ENCODE measurements around the gene HTATIP2. TPM values are rescaled to one million over a fixed set of nuclear protein-coding genes. Genes with fewer than 3 reads are reported as not detected.

Gene HTATIP2
- polyA plus RNA-seq, 1 donor (not counting 4 experiments of a cell fraction or from before 2014, with no cell fraction given): 45.1 TPM

- no peak for TF ChIP-seq EZH2 (IDR thresholded peaks at IDR 0.05; ENCODE audit: low read length)
- TF ChIP-seq, protein P1, sequence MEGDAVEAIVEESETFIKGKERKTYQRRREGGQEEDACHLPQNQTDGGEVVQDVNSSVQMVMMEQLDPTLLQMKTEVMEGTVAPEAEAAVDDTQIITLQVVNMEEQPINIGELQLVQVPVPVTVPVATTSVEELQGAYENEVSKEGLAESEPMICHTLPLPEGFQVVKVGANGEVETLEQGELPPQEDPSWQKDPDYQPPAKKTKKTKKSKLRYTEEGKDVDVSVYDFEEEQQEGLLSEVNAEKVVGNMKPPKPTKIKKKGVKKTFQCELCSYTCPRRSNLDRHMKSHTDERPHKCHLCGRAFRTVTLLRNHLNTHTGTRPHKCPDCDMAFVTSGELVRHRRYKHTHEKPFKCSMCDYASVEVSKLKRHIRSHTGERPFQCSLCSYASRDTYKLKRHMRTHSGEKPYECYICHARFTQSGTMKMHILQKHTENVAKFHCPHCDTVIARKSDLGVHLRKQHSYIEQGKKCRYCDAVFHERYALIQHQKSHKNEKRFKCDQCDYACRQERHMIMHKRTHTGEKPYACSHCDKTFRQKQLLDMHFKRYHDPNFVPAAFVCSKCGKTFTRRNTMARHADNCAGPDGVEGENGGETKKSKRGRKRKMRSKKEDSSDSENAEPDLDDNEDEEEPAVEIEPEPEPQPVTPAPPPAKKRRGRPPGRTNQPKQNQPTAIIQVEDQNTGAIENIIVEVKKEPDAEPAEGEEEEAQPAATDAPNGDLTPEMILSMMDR (optimal IDR thresholded peaks at IDR 0.05 in 1 of 3, IDR thresholded peaks at IDR 0.05 in 1 of 3, conservative IDR thresholded peaks at IDR 0.05 in 1 of 3; ENCODE audit: extremely low read depth in 1 of 3, insufficient read depth in 2 of 3, low read length in 3 of 3): no peak
- Histone ChIP-seq H3K27me3 (ENCODE audit: control insufficient read depth, extremely low read depth, insufficient read depth, low read length) (no peaks in the 10 kb centered on the region), H3K9me1 (ENCODE audit: control insufficient read depth, extremely low read depth, insufficient read depth, low read length) (no peaks in the 10 kb centered on the region), H3K27ac (ENCODE audit: control insufficient read depth, insufficient read depth, low read length) (no peak overlapping the region), H3K4me1 (ENCODE audit: control insufficient read depth, extremely low read depth, insufficient read depth, low read length) (no peaks in the 10 kb centered on the region), H3K4me3 (ENCODE audit: control insufficient read depth in 2 of 3, extremely low read depth in 1 of 3, insufficient read depth in 2 of 3, low read depth in 1 of 3, low read length in 3 of 3) (no peak overlapping the region), H2AFZ (ENCODE audit: control insufficient read depth, low read length) (no peak overlapping the region), H3K9me3 (ENCODE audit: control insufficient read depth, low read depth, low read length) (no peaks in the 10 kb centered on the region), H3K9ac (ENCODE audit: control insufficient read depth, extremely low read depth, insufficient read depth, low read length) (no peak overlapping the region), H3K36me3 (ENCODE audit: control insufficient read depth in 2 of 2, extremely low read depth in 1 of 2, insufficient read depth in 2 of 2, low read length in 2 of 2) (no peaks in the 10 kb centered on the region), H4K20me1 (ENCODE audit: control insufficient read depth, extremely low read depth, insufficient read depth, low read length) (no peaks in the 10 kb centered on the region), H3K79me2 (ENCODE audit: control insufficient read depth, insufficient read depth, low read length) (no peaks in the 10 kb centered on the region), H3K4me2 (ENCODE audit: control insufficient read depth, extremely low read depth, insufficient read depth, low read depth, low read length) (no peak overlapping the region)
- DNase-seq (ENCODE audit: low read depth, low spot score): no peak
- FAIRE-seq: no peak
- dilution Hi-C loops (cut with MboI; ENCODE audit: extremely low pct_ligation_motif_present, low sequenced_read_pairs): no loop called here
Measured at GRCh38 chr11:20321177-20321576, 42.3 kb upstream of the HTATIP2 start.

DNA sequence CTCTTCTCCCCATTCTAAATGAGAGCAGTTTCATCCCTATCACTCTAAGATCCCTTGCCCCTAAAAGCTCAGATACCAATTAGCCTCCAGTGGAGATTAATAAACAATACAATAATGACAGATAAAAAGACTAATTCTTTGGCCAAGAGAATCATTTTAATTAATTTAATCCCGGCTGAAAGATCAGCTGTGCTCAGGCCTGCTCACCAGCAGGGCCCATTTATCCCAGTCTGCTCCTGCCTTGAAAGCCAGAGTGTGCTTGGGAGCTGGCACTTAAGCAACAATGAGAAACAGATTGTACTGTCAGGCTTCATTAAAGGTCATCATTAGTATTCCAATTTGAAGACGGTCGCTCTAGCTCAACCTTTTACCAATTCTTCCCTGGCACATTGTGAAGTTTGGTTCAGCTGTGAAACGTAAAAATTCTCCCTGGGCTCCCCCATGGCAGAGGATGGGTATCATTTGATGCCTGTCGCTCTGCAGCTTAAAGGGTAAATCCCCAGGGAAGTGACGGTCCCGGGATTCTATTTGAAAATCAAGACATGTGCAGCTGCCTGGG lies 36.1 kb upstream of the HTATIP2 start:
- dilution Hi-C loops (cut with MboI; ENCODE audit: extremely low pct_ligation_motif_present, low sequenced_read_pairs): no loop called here
- Histone ChIP-seq H3K36me3 (ENCODE audit: control insufficient read depth in 2 of 2, extremely low read depth in 1 of 2, insufficient read depth in 2 of 2, low read length in 2 of 2) (no peaks in the 10 kb centered on the region), H3K4me1 (ENCODE audit: control insufficient read depth, extremely low read depth, insufficient read depth, low read length) (no peaks in the 10 kb centered on the region), H3K79me2 (ENCODE audit: control insufficient read depth, insufficient read depth, low read length) (no peaks in the 10 kb centered on the region), H3K9ac (ENCODE audit: control insufficient read depth, extremely low read depth, insufficient read depth, low read length) (no peak overlapping the region), H3K9me1 (ENCODE audit: control insufficient read depth, extremely low read depth, insufficient read depth, low read length) (no peaks in the 10 kb centered on the region), H4K20me1 (ENCODE audit: control insufficient read depth, extremely low read depth, insufficient read depth, low read length) (no peaks in the 10 kb centered on the region), H2AFZ (ENCODE audit: control insufficient read depth, low read length) (no peak overlapping the region), H3K27me3 (ENCODE audit: control insufficient read depth, extremely low read depth, insufficient read depth, low read length) (no peaks in the 10 kb centered on the region), H3K9me3 (ENCODE audit: control insufficient read depth, low read depth, low read length) (no peaks in the 10 kb centered on the region), H3K4me2 (ENCODE audit: control insufficient read depth, extremely low read depth, insufficient read depth, low read depth, low read length) (no peak overlapping the region), H3K27ac (ENCODE audit: control insufficient read depth, insufficient read depth, low read length) (no peak overlapping the region), H3K4me3 (ENCODE audit: control insufficient read depth in 2 of 3, extremely low read depth in 1 of 3, insufficient read depth in 2 of 3, low read depth in 1 of 3, low read length in 3 of 3) (no peak overlapping the region)
- no peak for DNase-seq (ENCODE audit: low read depth, low spot score)
- TF ChIP-seq EZH2 (IDR thresholded peaks at IDR 0.05; ENCODE audit: low read length): no peak
- TF ChIP-seq, protein P1 (optimal IDR thresholded peaks at IDR 0.05 in 1 of 3, IDR thresholded peaks at IDR 0.05 in 1 of 3, conservative IDR thresholded peaks at IDR 0.05 in 1 of 3; ENCODE audit: extremely low read depth in 1 of 3, insufficient read depth in 2 of 3, low read length in 3 of 3): no peak
- FAIRE-seq: no peak
